Gastroesophageal sphincter (tissue), 3 donors: ENCODE data around the gene VWA7.

ENCODE experiments used
- CTCF ChIP-seq, 4 experiments: fragments of 200-600 bp in 2 of 4; fragments of 450-650 bp in 2 of 4; sonication (generic) in 1 of 4; IDR thresholded peaks; one replicate each; pipeline ENCODE4 v1.5.1; 2017 to 2019; ENCODE audit warnings: antibody characterized with exemption in 4 of 4, mild to moderate bottlenecking in 2 of 4, moderate library complexity in 2 of 4
- EP300 ChIP-seq: sonication (generic); formaldehyde crosslinking; IDR thresholded peaks from one replicate; pipeline ENCODE4 v1.6.1; 2017; ENCODE audit warnings: antibody characterized with exemption, mild to moderate bottlenecking
- POLR2A ChIP-seq, 2 donors: fragments of 450-650 bp; IDR thresholded peaks; one replicate each; pipeline ENCODE4 v1.6.1; 2017; ENCODE audit warnings: antibody characterized with exemption in 2 of 2, mild to moderate bottlenecking in 2 of 2, moderate library complexity in 1 of 2
- POLR2AphosphoS5 ChIP-seq: sonication (generic); formaldehyde crosslinking; IDR thresholded peaks from one replicate; pipeline ENCODE4 v1.6.1; 2017; ENCODE audit warnings: antibody characterized with exemption

GRCh38 chr6:31821301-31822035 is 44.3 kb upstream of the VWA7 start:
- TF ChIP-seq CTCF (IDR thresholded peaks at IDR 0.05) (no peak), POLR2A (IDR thresholded peaks at IDR 0.05) (peak in 1 of 2 donors; percentile 8), EP300 (no peak), POLR2AphosphoS5 (peak; percentile 20)
